H1 (cell line): ENCODE data around the gene ZBTB45. TPM values are rescaled to one million over a fixed set of nuclear protein-coding genes. Genes with fewer than 3 reads are reported as not detected.

Experiments
- BACH1 ChIP-seq: IDR thresholded peaks from 2 replicates; pipeline ENCODE4 v1.6.1; 2012; ENCODE audit warnings: low read length, improper control_type of control experiment
- BCL11A ChIP-seq, 2 experiments: IDR thresholded peaks; one replicate each; pipeline ENCODE4 v1.6.1; 2011; ENCODE audit warnings: low read depth in 2 of 2, low read length in 2 of 2, mild to moderate bottlenecking in 2 of 2
- GABPA ChIP-seq: IDR thresholded peaks from 2 replicates; pipeline ENCODE4 v1.6.1; 2011; ENCODE audit warnings: mild to moderate bottlenecking, low read length, moderate library complexity, borderline replicate concordance; ENCODE audit not compliant: insufficient read depth
- MAFK ChIP-seq: IDR thresholded peaks from 2 replicates; pipeline ENCODE4 v1.6.1; 2012; ENCODE audit warnings: low read depth, mild to moderate bottlenecking, improper control_type of control experiment, low read length
- SP1 ChIP-seq: IDR thresholded peaks from 2 replicates; pipeline ENCODE4 v1.6.1; 2011; ENCODE audit warnings: low read depth, low read length
- TAF7 ChIP-seq: optimal IDR thresholded peaks from 2 replicates; pipeline ENCODE3; 2011; ENCODE audit warnings: low read depth, mild to moderate bottlenecking, inconsistent platforms, low read length, moderate library complexity, borderline replicate concordance
- polyA plus RNA-seq, 7 experiments: library from polyadenylated mRNA; depleted of rRNA in 3 of 7; stranded (reverse) in 5 of 7; unstranded in 2 of 7; fragments of >200 nt in 5 of 7; fragments of 200-250 nt in 2 of 7; gene quantifications; 1 replicate in 5 of 7; 2 replicates in 1 of 7; 4 replicates in 1 of 7; pipeline versions ENCODE4 v1.2.1 to v1.2.3, GENCODE V29; 2011 to 2013; ENCODE audit warnings: missing spikeins in 2 of 7, mixed read lengths in 2 of 7
- total RNA-seq: library from RNA; stranded (reverse); fragmentation: NEBNext Ultra II Directional; extraction: Animal tissue kit (Norgen Biotek cat#: 25700); gene quantifications from 2 replicates; pipeline ENCODE4 v1.2.1, GENCODE V29; 2021
- TF ChIP-seq, protein P1 (sequence below): fragments of 300-600 bp; sonication (generic); IDR thresholded peaks from 2 replicates; pipeline ENCODE4 v1.7.1; 2012; ENCODE audit warnings: low read length, moderate library complexity, mild to moderate bottlenecking, inconsistent platforms; ENCODE audit not compliant: insufficient replicate concordance
- TF ChIP-seq, protein P2 (sequence below): IDR thresholded peaks from 2 replicates; pipeline ENCODE4 v1.6.1; 2012; ENCODE audit warnings: inconsistent platforms

Gene ZBTB45
- total and polyA plus RNA-seq, 2 of the 8 experiments (the other 6 are each of a cell fraction or from before 2014, with no cell fraction given), result 16.9 to 17.2 TPM

DNA sequence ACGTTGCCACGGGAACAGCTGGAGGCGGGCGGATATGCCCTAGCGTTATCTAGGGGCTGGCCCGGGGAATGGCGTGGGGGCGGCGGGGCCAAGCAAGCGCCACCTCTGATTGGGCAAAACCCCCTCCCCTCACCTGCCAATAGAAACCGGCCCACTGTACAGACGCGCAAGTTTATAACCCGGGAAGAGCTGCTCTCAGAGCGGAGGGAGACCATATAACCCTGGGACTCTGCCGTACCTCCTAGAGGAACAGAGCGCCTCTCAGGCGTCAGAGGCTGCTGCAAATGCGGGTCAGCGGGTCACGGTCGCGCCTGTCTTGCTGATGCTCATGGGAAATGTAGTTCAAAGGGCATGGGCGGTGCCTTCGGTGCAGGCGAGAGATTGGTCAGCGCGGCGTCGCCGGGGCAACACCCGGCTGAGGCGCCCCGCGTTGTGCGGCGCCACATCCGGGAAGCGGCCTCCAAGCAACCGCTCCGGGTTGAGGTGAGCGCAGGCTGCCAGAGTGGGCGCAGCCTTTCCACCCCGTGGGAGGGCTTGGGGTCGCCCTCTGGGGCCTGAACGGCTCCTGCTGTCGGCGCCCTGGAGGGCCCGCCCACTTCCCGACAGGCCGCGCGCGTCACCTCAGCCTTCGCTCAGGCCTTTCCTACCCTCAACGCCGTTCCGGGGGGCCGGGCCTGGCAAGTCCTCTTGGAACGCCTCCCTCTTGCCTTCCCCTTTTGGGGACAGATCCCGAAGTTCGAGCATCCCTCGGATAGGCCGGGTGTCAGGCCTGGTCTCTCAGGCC is 43.7 kb downstream of the ZBTB45 start, which contains the start of gene ZNF446 (continued):
- TF ChIP-seq, protein P1, sequence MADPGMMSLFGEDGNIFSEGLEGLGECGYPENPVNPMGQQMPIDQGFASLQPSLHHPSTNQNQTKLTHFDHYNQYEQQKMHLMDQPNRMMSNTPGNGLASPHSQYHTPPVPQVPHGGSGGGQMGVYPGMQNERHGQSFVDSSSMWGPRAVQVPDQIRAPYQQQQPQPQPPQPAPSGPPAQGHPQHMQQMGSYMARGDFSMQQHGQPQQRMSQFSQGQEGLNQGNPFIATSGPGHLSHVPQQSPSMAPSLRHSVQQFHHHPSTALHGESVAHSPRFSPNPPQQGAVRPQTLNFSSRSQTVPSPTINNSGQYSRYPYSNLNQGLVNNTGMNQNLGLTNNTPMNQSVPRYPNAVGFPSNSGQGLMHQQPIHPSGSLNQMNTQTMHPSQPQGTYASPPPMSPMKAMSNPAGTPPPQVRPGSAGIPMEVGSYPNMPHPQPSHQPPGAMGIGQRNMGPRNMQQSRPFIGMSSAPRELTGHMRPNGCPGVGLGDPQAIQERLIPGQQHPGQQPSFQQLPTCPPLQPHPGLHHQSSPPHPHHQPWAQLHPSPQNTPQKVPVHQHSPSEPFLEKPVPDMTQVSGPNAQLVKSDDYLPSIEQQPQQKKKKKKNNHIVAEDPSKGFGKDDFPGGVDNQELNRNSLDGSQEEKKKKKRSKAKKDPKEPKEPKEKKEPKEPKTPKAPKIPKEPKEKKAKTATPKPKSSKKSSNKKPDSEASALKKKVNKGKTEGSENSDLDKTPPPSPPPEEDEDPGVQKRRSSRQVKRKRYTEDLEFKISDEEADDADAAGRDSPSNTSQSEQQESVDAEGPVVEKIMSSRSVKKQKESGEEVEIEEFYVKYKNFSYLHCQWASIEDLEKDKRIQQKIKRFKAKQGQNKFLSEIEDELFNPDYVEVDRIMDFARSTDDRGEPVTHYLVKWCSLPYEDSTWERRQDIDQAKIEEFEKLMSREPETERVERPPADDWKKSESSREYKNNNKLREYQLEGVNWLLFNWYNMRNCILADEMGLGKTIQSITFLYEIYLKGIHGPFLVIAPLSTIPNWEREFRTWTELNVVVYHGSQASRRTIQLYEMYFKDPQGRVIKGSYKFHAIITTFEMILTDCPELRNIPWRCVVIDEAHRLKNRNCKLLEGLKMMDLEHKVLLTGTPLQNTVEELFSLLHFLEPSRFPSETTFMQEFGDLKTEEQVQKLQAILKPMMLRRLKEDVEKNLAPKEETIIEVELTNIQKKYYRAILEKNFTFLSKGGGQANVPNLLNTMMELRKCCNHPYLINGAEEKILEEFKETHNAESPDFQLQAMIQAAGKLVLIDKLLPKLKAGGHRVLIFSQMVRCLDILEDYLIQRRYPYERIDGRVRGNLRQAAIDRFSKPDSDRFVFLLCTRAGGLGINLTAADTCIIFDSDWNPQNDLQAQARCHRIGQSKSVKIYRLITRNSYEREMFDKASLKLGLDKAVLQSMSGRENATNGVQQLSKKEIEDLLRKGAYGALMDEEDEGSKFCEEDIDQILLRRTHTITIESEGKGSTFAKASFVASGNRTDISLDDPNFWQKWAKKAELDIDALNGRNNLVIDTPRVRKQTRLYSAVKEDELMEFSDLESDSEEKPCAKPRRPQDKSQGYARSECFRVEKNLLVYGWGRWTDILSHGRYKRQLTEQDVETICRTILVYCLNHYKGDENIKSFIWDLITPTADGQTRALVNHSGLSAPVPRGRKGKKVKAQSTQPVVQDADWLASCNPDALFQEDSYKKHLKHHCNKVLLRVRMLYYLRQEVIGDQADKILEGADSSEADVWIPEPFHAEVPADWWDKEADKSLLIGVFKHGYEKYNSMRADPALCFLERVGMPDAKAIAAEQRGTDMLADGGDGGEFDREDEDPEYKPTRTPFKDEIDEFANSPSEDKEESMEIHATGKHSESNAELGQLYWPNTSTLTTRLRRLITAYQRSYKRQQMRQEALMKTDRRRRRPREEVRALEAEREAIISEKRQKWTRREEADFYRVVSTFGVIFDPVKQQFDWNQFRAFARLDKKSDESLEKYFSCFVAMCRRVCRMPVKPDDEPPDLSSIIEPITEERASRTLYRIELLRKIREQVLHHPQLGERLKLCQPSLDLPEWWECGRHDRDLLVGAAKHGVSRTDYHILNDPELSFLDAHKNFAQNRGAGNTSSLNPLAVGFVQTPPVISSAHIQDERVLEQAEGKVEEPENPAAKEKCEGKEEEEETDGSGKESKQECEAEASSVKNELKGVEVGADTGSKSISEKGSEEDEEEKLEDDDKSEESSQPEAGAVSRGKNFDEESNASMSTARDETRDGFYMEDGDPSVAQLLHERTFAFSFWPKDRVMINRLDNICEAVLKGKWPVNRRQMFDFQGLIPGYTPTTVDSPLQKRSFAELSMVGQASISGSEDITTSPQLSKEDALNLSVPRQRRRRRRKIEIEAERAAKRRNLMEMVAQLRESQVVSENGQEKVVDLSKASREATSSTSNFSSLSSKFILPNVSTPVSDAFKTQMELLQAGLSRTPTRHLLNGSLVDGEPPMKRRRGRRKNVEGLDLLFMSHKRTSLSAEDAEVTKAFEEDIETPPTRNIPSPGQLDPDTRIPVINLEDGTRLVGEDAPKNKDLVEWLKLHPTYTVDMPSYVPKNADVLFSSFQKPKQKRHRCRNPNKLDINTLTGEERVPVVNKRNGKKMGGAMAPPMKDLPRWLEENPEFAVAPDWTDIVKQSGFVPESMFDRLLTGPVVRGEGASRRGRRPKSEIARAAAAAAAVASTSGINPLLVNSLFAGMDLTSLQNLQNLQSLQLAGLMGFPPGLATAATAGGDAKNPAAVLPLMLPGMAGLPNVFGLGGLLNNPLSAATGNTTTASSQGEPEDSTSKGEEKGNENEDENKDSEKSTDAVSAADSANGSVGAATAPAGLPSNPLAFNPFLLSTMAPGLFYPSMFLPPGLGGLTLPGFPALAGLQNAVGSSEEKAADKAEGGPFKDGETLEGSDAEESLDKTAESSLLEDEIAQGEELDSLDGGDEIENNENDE, result no peak
- TF ChIP-seq SP1 (peak; percentile 22; the same call in 1 of the 2 replicates), MAFK (no peak), BCL11A (IDR thresholded peaks at IDR 0.05; ENCODE audit: low read depth in 2 of 2, low read length in 2 of 2) (no peak), BACH1 (peak; percentile 28; the same call in 1 of the 2 replicates), TAF7 (no peak), GABPA (0 out of 2 replicates have a peak, but pooled peaks have one; percentile 51)
- TF ChIP-seq, protein P2, sequence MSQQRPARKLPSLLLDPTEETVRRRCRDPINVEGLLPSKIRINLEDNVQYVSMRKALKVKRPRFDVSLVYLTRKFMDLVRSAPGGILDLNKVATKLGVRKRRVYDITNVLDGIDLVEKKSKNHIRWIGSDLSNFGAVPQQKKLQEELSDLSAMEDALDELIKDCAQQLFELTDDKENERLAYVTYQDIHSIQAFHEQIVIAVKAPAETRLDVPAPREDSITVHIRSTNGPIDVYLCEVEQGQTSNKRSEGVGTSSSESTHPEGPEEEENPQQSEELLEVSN, result no peak; the same call in 1 of the 2 replicates
- TF ChIP-seq, all 59 proteins: peak for 13
